Caco-2 (cell line): ENCODE data around the gene TNS1. TPM values are rescaled to one million over a fixed set of nuclear protein-coding genes. Genes with fewer than 3 reads are reported as not detected.

Experiments used
- BruUV-seq: library from RNA; stranded (reverse); fragments of 400-500 nt; replicated peaks from 2 replicates; lab custom pipeline; 2021; lab: Mats Ljungman, UMichigan
- CTCF ChIA-PET: fragments of 300-600 bp; sonication (Branson Sonifier 250); formaldehyde crosslinking; loops from one replicate; lab custom pipeline; 2022; ENCODE audit warnings: antibody characterized with exemption; lab: Charles Lee
- POLR2A ChIA-PET: fragments of 300-600 bp; sonication (Branson Sonifier 250); formaldehyde crosslinking; loops from one replicate; lab custom pipeline; 2022; ENCODE audit warnings: antibody characterized with exemption; lab: Charles Lee
- DNase-seq, 2 experiments: peaks; one replicate each; pipeline versions ENCODE4 v3.0.0 to v3.0.0-alpha.2; 2020 to 2022
- H3K27me3 ChIP-seq: replicated peaks from 2 replicates; pipeline ENCODE4 v1.6.0; 2011; ENCODE audit warnings: low read length; ENCODE audit not compliant: control insufficient read depth, insufficient read depth
- H3K36me3 ChIP-seq: 2 replicates; pipeline ENCODE4 v1.5.1; 2011; ENCODE audit warnings: low read length; ENCODE audit not compliant: control insufficient read depth, insufficient read depth
- H3K4me1 ChIP-seq: fragments of 250-450 bp; sonication (Bioruptor Pico); 2 replicates; pipeline ENCODE4 v1.5.1; 2020; ENCODE audit warnings: mild to moderate bottlenecking
- H3K4me3 ChIP-seq: 2 replicates; pipeline ENCODE4 v1.5.1; 2011; ENCODE audit warnings: low read depth, mild to moderate bottlenecking, control low read depth, low read length
- H3K9me3 ChIP-seq: fragments of 250-450 bp; sonication (Bioruptor Pico); 2 replicates; pipeline ENCODE4 v1.5.1; 2020; ENCODE audit warnings: mild to moderate bottlenecking, moderate library complexity
- H3K27ac Mint-ChIP-seq: one replicate; pipeline ENCODE4 v1.8.0; 2022; ENCODE audit warnings: mixed read lengths; ENCODE audit not compliant: unreplicated experiment
- H3K27me3 Mint-ChIP-seq: one replicate; pipeline ENCODE4 v1.8.0; 2022; ENCODE audit warnings: mixed read lengths; ENCODE audit not compliant: insufficient read depth, unreplicated experiment
- H3K36me3 Mint-ChIP-seq: one replicate; pipeline ENCODE4 v1.8.0; 2022; ENCODE audit warnings: mild to moderate bottlenecking, mixed read lengths; ENCODE audit not compliant: insufficient read depth, unreplicated experiment
- H3K4me1 Mint-ChIP-seq: one replicate; pipeline ENCODE4 v1.8.0; 2022; ENCODE audit warnings: low read depth, mixed read lengths; ENCODE audit not compliant: unreplicated experiment
- H3K4me3 Mint-ChIP-seq: one replicate; pipeline ENCODE4 v1.8.0; 2022; ENCODE audit warnings: mild to moderate bottlenecking, moderate library complexity, mixed read lengths; ENCODE audit not compliant: unreplicated experiment
- H3K9me3 Mint-ChIP-seq: one replicate; pipeline ENCODE4 v1.8.0; 2022; ENCODE audit warnings: mixed read lengths; ENCODE audit not compliant: unreplicated experiment
- CTCF ChIP-seq, 2 experiments: fragments of 200-600 bp in 1 of 2; IDR thresholded peaks; 1 replicate in 1 of 2; 2 replicates in 1 of 2; pipeline versions ENCODE4 v1.5.1 to v1.8.0; 2011 to 2022; ENCODE audit warnings: antibody characterized with exemption in 1 of 2, control low read depth in 1 of 2, inconsistent platforms in 1 of 2, low read depth in 1 of 2, low read length in 1 of 2, mild to moderate bottlenecking in 1 of 2, moderate library complexity in 1 of 2; ENCODE audit not compliant: insufficient read depth in 1 of 2, severe bottlenecking in 1 of 2, unreplicated experiment in 1 of 2
- intact Hi-C: fragments of 100-400 bp; cut with micrococcal nuclease; formaldehyde crosslinking; loops from one replicate; pipeline ENCODE4 v1.10.0; 2022; ENCODE audit not compliant: unreplicated experiment
- total RNA-seq: library from RNA; stranded (reverse); gene quantifications from 2 replicates; pipeline ENCODE4 v1.2.3, GENCODE V29; 2022

TNS1 gene
- total RNA-seq, 1 experiment from 2014 or later: 16.1 TPM

- intact Hi-C loops: loop anchor here (2.0 kb wide), 1 partner anchor 15 kb away; no protein-coding TSS in a partner anchor
- H3K4me3 ChIP-seq: no peak overlapping the region
- H3K36me3 ChIP-seq: no peaks in the 10 kb centered on the region; the same call in 1 of the 2 replicates
- DNase-seq: no peak
- H3K4me1 ChIP-seq: no peaks in the 10 kb centered on the region
- no peaks in the 10 kb centered on the region for H3K9me3 ChIP-seq
- Mint-ChIP-seq H3K4me1 (no peaks in the 10 kb centered on the region), H3K36me3 (peaks cover 6% of the 10 kb centered on the region), H3K9me3 (no peaks in the 10 kb centered on the region), H3K4me3 (no peak overlapping the region), H3K27me3 (no peaks in the 10 kb centered on the region), H3K27ac (no peak overlapping the region)
- no peak for TF ChIP-seq CTCF (IDR thresholded peaks at IDR 0.05; ENCODE audit: insufficient read depth in 1 of 2, low read depth in 1 of 2, low read length in 1 of 2, severe bottlenecking in 1 of 2, unreplicated experiment in 1 of 2)
- BruUV-seq: no TSS peak
- ChIA-PET POLR2A (no interaction called here), CTCF (interaction anchor here (0.6 to 4.1 kb wide), 6 partner anchors 10 to 102 kb away, joined by 3 to 50 read pairs (median 6); no protein-coding TSS in a partner anchor)
- H3K27me3 ChIP-seq: no peaks in the 10 kb centered on the region
Measured at GRCh38 chr2:217887841-217888701, 114.7 kb downstream of the TNS1 start.

GRCh38 chr2:217886720-217887309 is 116.0 kb downstream of the TNS1 start:
- no peaks in the 10 kb centered on the region for H3K4me1 ChIP-seq
- H3K36me3 ChIP-seq: no peaks in the 10 kb centered on the region

More at GRCh38 chr2:217886720-217887309, 116.0 kb downstream of the TNS1 start:
- TF ChIP-seq CTCF (IDR thresholded peaks at IDR 0.05; ENCODE audit: insufficient read depth in 1 of 2, low read depth in 1 of 2, low read length in 1 of 2, severe bottlenecking in 1 of 2, unreplicated experiment in 1 of 2): peak; percentile 83 to 87
- peaks cover 6% of the 10 kb centered on the region for H3K36me3 Mint-ChIP-seq
- CTCF ChIA-PET: interaction anchor here (0.6 to 4.1 kb wide), 12 partner anchors 12 to 182 kb away, joined by 3 to 50 read pairs (median 4); partner anchors contain the start of gene RUFY4
- no peaks in the 10 kb centered on the region for H3K4me1 Mint-ChIP-seq
- BruUV-seq: no TSS peak
- H3K27me3 ChIP-seq: no peaks in the 10 kb centered on the region
- no peaks in the 10 kb centered on the region for H3K9me3 ChIP-seq
- H3K9me3 Mint-ChIP-seq: no peaks in the 10 kb centered on the region
- intact Hi-C loops: loop anchor here (1.0 kb wide), 3 partner anchors 98 to 102 kb away; no protein-coding TSS in a partner anchor
- H3K27ac Mint-ChIP-seq: no peak overlapping the region
- H3K27me3 Mint-ChIP-seq: no peaks in the 10 kb centered on the region
- POLR2A ChIA-PET: no interaction called here
- H3K4me3 ChIP-seq: no peak overlapping the region
- no peak overlapping the region for H3K4me3 Mint-ChIP-seq
- peak; percentile 76 to 82 for DNase-seq
